ENCODE measurements around the gene MFRP. TPM values are rescaled to one million over a fixed set of nuclear protein-coding genes. Genes with fewer than 3 reads are reported as not detected.

Gene MFRP
- polyA plus RNA-seq, 2 of the 4 experiments (the other 2 are of a cell fraction) = not detected

- peaks cover 60% of the 10 kb centered on the region for H3K4me1 ChIP-seq
- no peak for ATAC-seq
- 90% methylated on average over 5 of the region's 5 CpGs for WGBS (ENCODE audit: missing lambda C conversion rate)
- no peak for TF ChIP-seq HDAC2 (IDR thresholded peaks at IDR 0.05)
- no peak for TF ChIP-seq TFCP2L1 (CRISPR knock-in tag; IDR thresholded peaks at IDR 0.05)
- no peak for TF ChIP-seq NR3C1 (IDR thresholded peaks at IDR 0.05)
- no peak for TF ChIP-seq PHF8 (IDR thresholded peaks at IDR 0.05; ENCODE audit: borderline replicate concordance, low read depth)
- no peak for TF ChIP-seq FOXS1 (CRISPR knock-in tag; IDR thresholded peaks at IDR 0.05)
- TF ChIP-seq REST (IDR thresholded peaks at IDR 0.05) = no peak
- no peak for TF ChIP-seq NPAS2 (CRISPR knock-in tag; IDR thresholded peaks at IDR 0.05; ENCODE audit: borderline replicate concordance)
- TF ChIP-seq ZSCAN20 (CRISPR knock-in tag; IDR thresholded peaks at IDR 0.05) = no peak
- TF ChIP-seq POLR2AphosphoS2 (conservative IDR thresholded peaks at IDR 0.05; ENCODE audit: low read length) = no peak
- no peak for DNase-seq (ENCODE audit: low read depth in 1 of 2, low spot score in 1 of 2)
- CTCF ChIA-PET = interaction anchor here (1.7 to 5.8 kb wide), 5 partner anchors 10 to 112 kb away, joined by 5 to 98 read pairs (median 22); partner anchors contain the start of gene USP2
- no peak overlapping the region for H3K4me3 ChIP-seq
- POLR2A ChIA-PET = no interaction called here
- FAIRE-seq = no peak
- H3K9me3 ChIP-seq = no peaks in the 10 kb centered on the region
- H3K27ac ChIP-seq = peak overlapping the region in 1 of 2 experiments; percentile 71; a peak in 4 of 6 replicates
- peak overlapping the region; percentile 69; the same call in 2 of the 3 replicates for H3K4me2 ChIP-seq
Observed at GRCh38 chr11:119362741-119363080, 16.2 kb upstream of the MFRP start.

- ChIA-PET POLR2A (interaction anchor here (1.2 kb wide), 1 partner anchor 15 kb away, joined by 5 read pairs; no protein-coding TSS in a partner anchor), CTCF (interaction anchor here (1.0 to 5.8 kb wide), 10 partner anchors 9 to 746 kb away, joined by 3 to 98 read pairs (median 6); partner anchors contain the start of gene USP2)
- TF ChIP-seq USF2 (IDR thresholded peaks at IDR 0.05) = no peak
- TF ChIP-seq FOSB (CRISPR knock-in tag; IDR thresholded peaks at IDR 0.05) = no peak
- no peak for TF ChIP-seq TP53 (CRISPR knock-in tag; IDR thresholded peaks at IDR 0.05)
- no peak for TF ChIP-seq ATOH8 (CRISPR knock-in tag; IDR thresholded peaks at IDR 0.05; ENCODE audit: low read depth)
- Histone ChIP-seq H3K27ac (peak overlapping the region; percentile 71 to 72), H3K4me3 (no peak overlapping the region), H3K4me2 (peak overlapping the region; percentile 69), H3K9me3 (no peaks in the 10 kb centered on the region), H3K4me1 (peaks cover 54% of the 10 kb centered on the region)
- ATAC-seq (no peak), FAIRE-seq (no peak), DNase-seq (ENCODE audit: low read depth in 1 of 2, low spot score in 1 of 2) (no peak)
- WGBS (ENCODE audit: missing lambda C conversion rate) = 83% methylated on average over 11 of the region's 11 CpGs
Observed at GRCh38 chr11:119361941-119362725, 15.6 kb upstream of the MFRP start.

GRCh38 chr11:119361056-119361787 lies 14.7 kb upstream of the MFRP start:
- DNase-seq (ENCODE audit: low read depth in 1 of 2, low spot score in 1 of 2) (peak; percentile 57 to 74), FAIRE-seq (no peak), ATAC-seq (peak; percentile 79 to 85)
- Histone ChIP-seq H3K4me1 (peaks cover 55% of the 10 kb centered on the region), H3K27ac (peak overlapping the region; percentile 71 to 72), H3K9me3 (no peaks in the 10 kb centered on the region), H3K4me3 (0 out of 3 replicates have a peak overlapping the region, but pooled peaks have one; percentile 15), H3K4me2 (peak overlapping the region; percentile 69)
- 8% methylated on average over 8 of the region's 8 CpGs for WGBS (ENCODE audit: missing lambda C conversion rate)
- peak; percentile 26 to 42; a peak in 1 of 5 replicates for TF ChIP-seq JUN (IDR thresholded peaks at IDR 0.05)
- peak in 1 of 2 experiments; percentile 23; a peak in 1 of 4 replicates for TF ChIP-seq CEBPB (IDR thresholded peaks at IDR 0.05)
- TF ChIP-seq MAZ (IDR thresholded peaks at IDR 0.05; ENCODE audit: borderline replicate concordance, low read depth, low read length) = no peak
- no peak for TF ChIP-seq SREBF2 (IDR thresholded peaks at IDR 0.05)
- peak; percentile 36; the same call in 1 of the 2 replicates for TF ChIP-seq JUNB (IDR thresholded peaks at IDR 0.05)
- peak; percentile 3 for TF ChIP-seq MAFK (IDR thresholded peaks at IDR 0.05; ENCODE audit: partially characterized antibody)
- TF ChIP-seq NPAS2 (CRISPR knock-in tag; IDR thresholded peaks at IDR 0.05; ENCODE audit: borderline replicate concordance) = no peak
- TF ChIP-seq BHLHE40 (IDR thresholded peaks at IDR 0.05; ENCODE audit: low read depth, low read length) = no peak
- no peak for TF ChIP-seq TP53 (CRISPR knock-in tag; IDR thresholded peaks at IDR 0.05)
- ChIA-PET POLR2A (interaction anchor here (0.5 to 1.2 kb wide), 2 partner anchors 15 to 20 kb away, joined by 3 to 5 read pairs; partner anchors contain the start of gene USP2), CTCF (interaction anchor here (0.6 to 5.8 kb wide), 13 partner anchors 8 to 747 kb away, joined by 3 to 98 read pairs (median 4); partner anchors contain the start of gene USP2)

Data from A549 (cell line).